GM13976 (cell line): ENCODE data around the gene C17orf100.

Experiments used
- DNase-seq: peaks from one replicate; pipeline ENCODE4 v3.0.0; 2012; ENCODE audit warnings: low spot score
- in situ Hi-C: fragments of 300-500 bp; cut with MboI; formaldehyde crosslinking; loops from one replicate; pipeline ENCODE4 v1.12.0; 2022; ENCODE audit warnings: low sequenced_read_pairs, mixed read lengths, inconsistent platforms; ENCODE audit not compliant: unreplicated experiment
- TF ChIP-seq, protein P1 (sequence below): IDR thresholded peaks from 2 replicates; pipeline ENCODE4 v1.5.1; 2012; ENCODE audit warnings: borderline replicate concordance, mild to moderate bottlenecking; ENCODE audit not compliant: insufficient read depth; ENCODE audit errors: extremely low read depth, missing control alignments, control extremely low read depth

Gene C17orf100

DNA sequence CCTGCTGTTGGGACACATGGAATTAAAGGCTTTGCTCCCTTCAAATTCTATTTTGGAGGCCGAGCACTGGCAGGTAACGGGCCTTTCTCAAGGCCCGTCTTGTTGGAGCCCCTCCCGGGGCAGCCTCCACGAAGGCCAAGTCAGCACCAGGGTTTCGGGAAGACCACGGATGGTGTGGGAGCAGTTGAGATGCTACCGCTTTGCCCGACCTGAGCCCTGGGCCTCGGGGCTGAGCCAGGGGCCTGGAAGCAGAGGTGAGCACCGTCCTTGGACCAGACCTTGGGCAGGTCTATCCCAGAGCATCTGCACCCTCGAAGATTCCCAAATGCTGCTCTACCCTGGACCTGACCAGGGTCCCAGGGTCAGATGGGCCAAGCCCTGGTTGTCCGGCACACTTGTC lies 23.0 kb downstream of the C17orf100 start:
- TF ChIP-seq, protein P1, sequence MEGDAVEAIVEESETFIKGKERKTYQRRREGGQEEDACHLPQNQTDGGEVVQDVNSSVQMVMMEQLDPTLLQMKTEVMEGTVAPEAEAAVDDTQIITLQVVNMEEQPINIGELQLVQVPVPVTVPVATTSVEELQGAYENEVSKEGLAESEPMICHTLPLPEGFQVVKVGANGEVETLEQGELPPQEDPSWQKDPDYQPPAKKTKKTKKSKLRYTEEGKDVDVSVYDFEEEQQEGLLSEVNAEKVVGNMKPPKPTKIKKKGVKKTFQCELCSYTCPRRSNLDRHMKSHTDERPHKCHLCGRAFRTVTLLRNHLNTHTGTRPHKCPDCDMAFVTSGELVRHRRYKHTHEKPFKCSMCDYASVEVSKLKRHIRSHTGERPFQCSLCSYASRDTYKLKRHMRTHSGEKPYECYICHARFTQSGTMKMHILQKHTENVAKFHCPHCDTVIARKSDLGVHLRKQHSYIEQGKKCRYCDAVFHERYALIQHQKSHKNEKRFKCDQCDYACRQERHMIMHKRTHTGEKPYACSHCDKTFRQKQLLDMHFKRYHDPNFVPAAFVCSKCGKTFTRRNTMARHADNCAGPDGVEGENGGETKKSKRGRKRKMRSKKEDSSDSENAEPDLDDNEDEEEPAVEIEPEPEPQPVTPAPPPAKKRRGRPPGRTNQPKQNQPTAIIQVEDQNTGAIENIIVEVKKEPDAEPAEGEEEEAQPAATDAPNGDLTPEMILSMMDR = no peak
- DNase-seq = no peak
- in situ Hi-C loops = loop anchor here (25.0 kb wide), 1 partner anchor 338 kb away; the partner anchor contains the start of genes BCL6B and RNASEK

DNA sequence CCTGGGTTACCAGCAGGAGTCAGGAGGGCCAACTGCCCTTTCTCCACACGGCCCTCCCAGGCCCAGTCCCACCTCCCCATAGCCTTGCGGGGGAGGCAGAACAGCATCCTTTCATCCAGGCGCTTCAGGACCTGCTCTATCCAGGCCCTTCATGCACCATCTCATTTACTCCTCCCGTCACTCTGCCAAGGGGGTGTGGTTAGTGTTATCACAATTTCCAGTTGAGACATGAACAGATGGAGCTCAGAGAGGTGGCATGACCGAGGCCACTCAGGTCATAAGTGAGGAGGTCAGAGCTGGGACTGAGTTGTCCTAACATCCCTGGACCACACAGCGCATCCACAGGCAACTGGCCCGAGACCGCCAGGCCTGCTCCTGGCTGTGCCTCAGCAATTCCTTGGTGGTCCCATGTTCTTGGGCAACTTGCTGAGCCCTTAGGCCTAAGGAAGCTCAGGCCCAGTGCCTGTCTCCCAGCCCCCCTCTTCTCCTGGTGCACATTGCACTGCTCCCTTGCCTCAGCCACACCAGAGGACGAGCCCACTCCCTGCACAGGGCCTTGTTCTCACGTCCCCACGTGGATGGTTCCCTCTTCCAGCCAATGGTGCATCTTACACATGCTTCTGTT lies 23.8 kb downstream of the C17orf100 start:
- TF ChIP-seq, protein P1 = no peak
- no peak for DNase-seq
- in situ Hi-C loops = no loop called here

- no peak for DNase-seq
- in situ Hi-C loops = no loop called here
- TF ChIP-seq, protein P1 = no peak
These were observed 25.2 kb downstream of the C17orf100 start for GRCh38 chr17:6676802-6677157.

- in situ Hi-C loops = no loop called here
- peak; percentile 43 for DNase-seq
- TF ChIP-seq, protein P1 = no peak
These were observed 25.7 kb downstream of the C17orf100 start for GRCh38 chr17:6677158-6677831.

DNA sequence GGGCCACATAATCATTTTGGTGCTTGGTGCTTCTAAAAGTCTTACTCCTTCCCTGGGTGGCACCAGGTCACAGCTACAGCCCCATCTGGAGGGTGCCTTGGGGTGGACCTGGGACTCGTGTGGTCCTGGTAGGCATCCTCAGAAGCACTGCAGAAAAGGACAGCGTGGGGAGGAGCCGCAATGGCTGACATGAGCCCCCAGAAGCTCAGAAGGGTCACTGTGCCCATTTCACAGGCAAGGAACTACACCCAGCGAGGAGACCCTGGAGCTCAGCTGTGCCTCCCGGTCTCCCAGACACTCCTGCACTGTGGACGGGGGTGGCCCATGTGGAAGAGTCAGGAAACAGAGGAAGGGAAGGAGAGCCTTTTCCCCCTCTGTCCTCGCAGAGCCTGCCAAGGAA lies 26.4 kb downstream of the C17orf100 start:
- TF ChIP-seq, protein P1 = no peak
- in situ Hi-C loops = no loop called here
- no peak for DNase-seq

- no peak for DNase-seq
- in situ Hi-C loops = no loop called here
- TF ChIP-seq, protein P1 = no peak
These were observed 27.7 kb downstream of the C17orf100 start for GRCh38 chr17:6679241-6679640.
